Fibroblast of lung (primary cell): ENCODE results near the gene PDE4D. TPM values are rescaled to one million over a fixed set of nuclear protein-coding genes. Genes with fewer than 3 reads are reported as not detected.
A peak's percentile ranks its signal among the peaks of the same experiment; 100 is the strongest.

Source experiments
- DNase-seq, 2 donors: peaks; one replicate each; pipeline versions ENCODE4 v3.0.0 to v3.0.0-alpha.2; 2010; ENCODE audit warnings: low read depth in 2 of 2
- H2AFZ ChIP-seq: 2 replicates; pipeline ENCODE4 v1.5.1; 2012; ENCODE audit warnings: low read length, control low read depth, inconsistent platforms
- H3K27ac ChIP-seq: 2 replicates; pipeline ENCODE4 v1.5.1; 2011; ENCODE audit warnings: low read length, control low read depth; ENCODE audit not compliant: insufficient read depth
- H3K27me3 ChIP-seq: 2 replicates; pipeline ENCODE4 v1.5.1; 2011; ENCODE audit warnings: mild to moderate bottlenecking, low read length; ENCODE audit not compliant: control insufficient read depth, insufficient read depth
- H3K36me3 ChIP-seq: 2 replicates; pipeline ENCODE4 v1.5.1; 2011; ENCODE audit warnings: low read length; ENCODE audit not compliant: control insufficient read depth, insufficient read depth
- H3K4me1 ChIP-seq: 2 replicates; pipeline ENCODE4 v1.5.1; 2011; ENCODE audit warnings: low read length; ENCODE audit not compliant: control insufficient read depth, insufficient read depth; ENCODE audit errors: extremely low read depth
- H3K4me2 ChIP-seq: 2 replicates; pipeline ENCODE4 v1.5.1; 2011; ENCODE audit warnings: low read length, control low read depth; ENCODE audit not compliant: insufficient read depth; ENCODE audit errors: extremely low read depth
- H3K4me3 ChIP-seq, 4 experiments: fragments of 200-600 bp in 1 of 4; sonication (generic) in 1 of 4; replicated peaks in 1 of 4; 2 replicates each; pipeline ENCODE4 v1.5.1; 2011 to 2016; ENCODE audit warnings: low read length in 4 of 4, low read depth in 3 of 4, mild to moderate bottlenecking in 3 of 4, control low read depth in 2 of 4, inconsistent platforms in 1 of 4, mixed read lengths in 1 of 4; ENCODE audit not compliant: insufficient read depth in 1 of 4; ENCODE audit errors: control extremely low read depth in 1 of 4
- H3K79me2 ChIP-seq: 2 replicates; pipeline ENCODE4 v1.5.1; 2012; ENCODE audit warnings: mild to moderate bottlenecking, low read length, inconsistent platforms; ENCODE audit not compliant: control insufficient read depth, insufficient read depth
- H3K9ac ChIP-seq: 2 replicates; pipeline ENCODE4 v1.5.1; 2011; ENCODE audit warnings: mild to moderate bottlenecking, low read length, control low read depth; ENCODE audit not compliant: insufficient read depth
- H3K9me3 ChIP-seq: 2 replicates; pipeline ENCODE4 v1.5.1; 2012; ENCODE audit warnings: low read depth, low read length; ENCODE audit not compliant: control insufficient read depth, insufficient read depth
- H4K20me1 ChIP-seq: 2 replicates; pipeline ENCODE4 v1.5.1; 2011; ENCODE audit warnings: low read length; ENCODE audit not compliant: control insufficient read depth, insufficient read depth; ENCODE audit errors: extremely low read depth
- EZH2 ChIP-seq: IDR thresholded peaks from 2 replicates; pipeline ENCODE4 v1.5.1; 2012; ENCODE audit warnings: low read length, control low read depth, mild to moderate bottlenecking; ENCODE audit errors: missing control alignments
- polyA plus RNA-seq, 2 donors: library from polyadenylated mRNA; depleted of rRNA in 1 of 2; stranded (reverse) in 1 of 2; unstranded in 1 of 2; fragments of >200 nt; gene quantifications; 2 replicates each; pipeline ENCODE4 v1.2.1, GENCODE V29; 2011 to 2012; ENCODE audit warnings: missing spikeins in 1 of 2
- total RNA-seq: library from RNA; depleted of rRNA; stranded (reverse); fragments of >200 nt; gene quantifications from 2 replicates; pipeline ENCODE4 v1.2.1, GENCODE V29; 2014
- TF ChIP-seq, protein P1 (sequence below), 2 donors: IDR thresholded peaks in 1 of 2; conservative IDR thresholded peaks in 1 of 2; 1 replicate in 1 of 2; 2 replicates in 1 of 2; pipeline ENCODE4 v1.5.1; 2011 to 2012; ENCODE audit warnings: low read length in 2 of 2, control low read depth in 1 of 2, inconsistent platforms in 1 of 2, low read depth in 1 of 2, mild to moderate bottlenecking in 1 of 2

The PDE4D gene
- total and polyA plus RNA-seq, 2 donors (not counting 1 experiment from before 2014, with no cell fraction given), result 2.1 to 8.3 TPM

DNA sequence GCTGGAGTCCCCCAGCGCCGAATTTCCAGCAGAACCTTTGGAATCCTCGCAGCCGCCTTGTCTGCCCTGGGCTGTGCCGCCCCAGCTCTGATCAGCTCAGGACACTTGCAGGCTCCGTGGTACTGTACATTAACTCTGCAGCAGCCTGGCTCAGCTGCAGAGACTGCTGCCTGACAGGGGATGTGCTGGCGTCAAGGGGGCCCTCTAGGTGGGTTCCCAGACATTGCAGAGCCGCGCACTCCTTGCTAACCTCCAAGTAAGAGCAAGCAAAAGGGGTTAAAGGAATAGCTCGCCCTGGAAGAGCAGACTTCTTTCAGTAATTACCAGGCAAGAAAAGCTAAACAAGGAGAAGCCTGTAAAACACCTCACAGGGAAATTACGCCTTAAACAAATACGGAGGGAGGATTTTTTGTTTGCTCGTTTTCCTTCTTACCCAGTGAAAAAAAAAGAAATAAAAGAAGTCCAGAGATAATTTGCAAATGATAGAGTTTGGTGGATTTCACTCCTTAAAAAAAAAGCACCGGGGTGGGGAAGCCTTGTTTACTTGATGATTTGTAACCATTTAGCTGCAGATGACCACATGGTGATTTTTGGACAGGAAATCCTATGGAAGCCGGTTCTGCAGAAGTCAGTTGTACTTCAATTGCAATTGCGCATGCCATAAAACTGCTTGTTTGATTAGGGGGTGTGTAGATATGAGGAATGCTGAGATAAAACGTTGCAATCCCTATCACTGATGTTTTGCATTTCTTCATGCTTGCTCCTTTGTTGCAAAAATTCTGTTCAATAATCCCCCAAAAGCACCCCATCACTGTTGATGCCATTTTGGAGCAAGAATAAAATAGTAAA, 305.8 kb downstream of the PDE4D start:
- H4K20me1 ChIP-seq, result no peaks in the 10 kb centered on the region
- DNase-seq, result peak; percentile 82 to 87
- H2AFZ ChIP-seq, result peak overlapping the region; percentile 15
- H3K27me3 ChIP-seq, result no peaks in the 10 kb centered on the region
- no peaks in the 10 kb centered on the region for H3K36me3 ChIP-seq
- no peaks in the 10 kb centered on the region for H3K9me3 ChIP-seq
- peak overlapping the region in 3 of 4 experiments; percentile 31 to 53 (median 43) for H3K4me3 ChIP-seq
- no peak overlapping the region for H3K9ac ChIP-seq
- H3K27ac ChIP-seq, result no peak overlapping the region
- peaks cover 2% of the 10 kb centered on the region for H3K4me1 ChIP-seq
- TF ChIP-seq, protein P1, sequence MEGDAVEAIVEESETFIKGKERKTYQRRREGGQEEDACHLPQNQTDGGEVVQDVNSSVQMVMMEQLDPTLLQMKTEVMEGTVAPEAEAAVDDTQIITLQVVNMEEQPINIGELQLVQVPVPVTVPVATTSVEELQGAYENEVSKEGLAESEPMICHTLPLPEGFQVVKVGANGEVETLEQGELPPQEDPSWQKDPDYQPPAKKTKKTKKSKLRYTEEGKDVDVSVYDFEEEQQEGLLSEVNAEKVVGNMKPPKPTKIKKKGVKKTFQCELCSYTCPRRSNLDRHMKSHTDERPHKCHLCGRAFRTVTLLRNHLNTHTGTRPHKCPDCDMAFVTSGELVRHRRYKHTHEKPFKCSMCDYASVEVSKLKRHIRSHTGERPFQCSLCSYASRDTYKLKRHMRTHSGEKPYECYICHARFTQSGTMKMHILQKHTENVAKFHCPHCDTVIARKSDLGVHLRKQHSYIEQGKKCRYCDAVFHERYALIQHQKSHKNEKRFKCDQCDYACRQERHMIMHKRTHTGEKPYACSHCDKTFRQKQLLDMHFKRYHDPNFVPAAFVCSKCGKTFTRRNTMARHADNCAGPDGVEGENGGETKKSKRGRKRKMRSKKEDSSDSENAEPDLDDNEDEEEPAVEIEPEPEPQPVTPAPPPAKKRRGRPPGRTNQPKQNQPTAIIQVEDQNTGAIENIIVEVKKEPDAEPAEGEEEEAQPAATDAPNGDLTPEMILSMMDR (conservative IDR thresholded peaks at IDR 0.05 in 1 of 2, IDR thresholded peaks at IDR 0.05 in 1 of 2; ENCODE audit: low read depth in 1 of 2, low read length in 2 of 2), result peak; percentile 29 to 60
- TF ChIP-seq EZH2, result no peak
- peak overlapping the region; percentile 80 for H3K4me2 ChIP-seq
- H3K79me2 ChIP-seq, result no peaks in the 10 kb centered on the region

DNA sequence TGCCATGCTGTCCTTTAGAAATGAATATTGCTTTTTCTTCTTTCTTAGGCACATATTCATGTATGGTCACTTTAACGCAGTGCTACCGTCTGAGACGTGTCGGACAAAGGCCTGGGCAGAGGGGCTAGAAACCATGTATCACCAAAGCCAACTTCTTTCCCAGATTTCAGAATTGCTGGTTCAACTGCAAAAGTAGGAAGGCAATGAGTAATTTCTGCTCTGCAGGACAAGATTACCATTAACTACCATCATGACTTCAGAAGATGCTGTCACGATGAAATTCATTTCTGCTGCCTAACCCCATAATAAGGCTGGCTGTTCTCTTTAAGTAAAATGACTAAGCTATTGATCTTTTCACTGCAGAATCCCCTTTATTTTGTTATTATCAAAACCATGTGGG, 306.7 kb downstream of the PDE4D start:
- Histone ChIP-seq H3K4me3 (peak overlapping the region in 1 of 4 experiments; percentile 43), H3K36me3 (no peaks in the 10 kb centered on the region), H3K9ac (no peak overlapping the region), H3K4me2 (no peak overlapping the region), H3K9me3 (no peaks in the 10 kb centered on the region), H3K27ac (no peak overlapping the region), H3K27me3 (no peaks in the 10 kb centered on the region), H3K79me2 (no peaks in the 10 kb centered on the region), H4K20me1 (no peaks in the 10 kb centered on the region), H3K4me1 (peaks cover 2% of the 10 kb centered on the region), H2AFZ (no peak overlapping the region)
- TF ChIP-seq, protein P1 (conservative IDR thresholded peaks at IDR 0.05 in 1 of 2, IDR thresholded peaks at IDR 0.05 in 1 of 2; ENCODE audit: low read depth in 1 of 2, low read length in 2 of 2), result no peak
- no peak for TF ChIP-seq EZH2
- DNase-seq, result peak in 1 of 2 donors; percentile 27

DNA sequence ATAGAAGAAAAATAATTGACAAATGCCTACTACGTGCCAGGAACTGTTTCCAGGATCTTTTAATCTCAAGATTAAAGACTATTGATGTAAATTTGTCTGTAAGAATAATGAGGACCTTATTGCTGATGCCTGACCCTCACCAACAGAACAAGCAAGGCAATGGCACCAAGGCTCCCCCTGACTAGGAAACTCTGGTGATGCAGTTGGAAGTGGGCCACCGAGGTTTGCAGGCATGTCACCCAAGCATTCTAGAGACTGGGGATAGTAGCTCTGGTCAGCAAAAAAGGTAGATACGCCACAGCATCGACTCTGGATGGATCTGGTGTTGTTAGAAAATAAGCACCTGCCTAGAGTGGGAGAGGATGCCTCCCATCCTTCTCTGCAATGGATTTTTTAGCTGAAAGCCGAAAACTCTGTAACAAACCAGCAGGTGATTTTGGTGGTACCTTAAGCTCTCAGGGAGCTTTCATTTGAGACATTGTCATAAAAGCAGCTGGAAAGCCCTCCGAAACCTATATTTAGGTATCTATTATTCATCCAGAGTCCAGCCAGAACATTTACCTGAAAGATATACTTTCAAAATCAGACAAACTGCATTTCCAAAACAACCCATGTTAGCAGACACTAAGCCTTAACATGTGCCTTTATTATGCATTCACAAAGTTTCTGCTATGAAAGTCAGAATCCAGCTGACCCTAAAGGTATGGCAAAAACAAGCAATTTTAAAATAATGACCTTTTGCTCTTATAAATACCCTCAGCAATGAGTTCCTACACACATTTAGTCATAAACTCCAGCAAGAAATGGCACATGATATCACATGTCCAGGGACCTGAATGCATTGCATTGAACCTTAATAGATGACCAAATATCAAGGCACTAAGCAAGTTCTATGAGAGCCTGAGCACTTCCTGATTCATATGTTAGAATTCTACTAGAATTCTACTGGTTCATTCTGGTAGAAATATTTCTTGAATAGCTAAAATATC, 308.4 kb downstream of the PDE4D start:
- no peak for TF ChIP-seq EZH2
- TF ChIP-seq, protein P1 (conservative IDR thresholded peaks at IDR 0.05 in 1 of 2, IDR thresholded peaks at IDR 0.05 in 1 of 2; ENCODE audit: low read depth in 1 of 2, low read length in 2 of 2), result no peak
- Histone ChIP-seq H2AFZ (no peak overlapping the region), H3K27ac (no peak overlapping the region), H3K9me3 (no peaks in the 10 kb centered on the region), H3K4me2 (no peak overlapping the region), H3K9ac (no peak overlapping the region), H3K4me3 (no peak overlapping the region), H3K36me3 (no peaks in the 10 kb centered on the region), H3K27me3 (no peaks in the 10 kb centered on the region), H4K20me1 (no peaks in the 10 kb centered on the region), H3K4me1 (peaks cover 2% of the 10 kb centered on the region), H3K79me2 (no peaks in the 10 kb centered on the region)
- no peak for DNase-seq
